Astrocyte (in vitro differentiated cells and primary cell): Measurements from ENCODE around the gene PPP1R26. TPM values are rescaled to one million over a fixed set of nuclear protein-coding genes. Genes with fewer than 3 reads are reported as not detected.
"Not testable (repeated sequence)": the region's sequence is repeated elsewhere in the genome, so short reads cannot be mapped to it uniquely, and the experiment has no call there.

Experiments
- DNase-seq: peaks from one replicate; pipeline ENCODE4 v3.0.0-alpha.2; 2010; ENCODE audit warnings: low read depth
- FAIRE-seq: peaks from 2 replicates; lab custom pipeline; 2011; peaks lifted over from hg19 to GRCh38; lab: Jason Lieb, UNC
- H2AFZ ChIP-seq: 2 replicates; pipeline ENCODE4 v1.6.0; 2012; ENCODE audit warnings: low read depth, low read length, inconsistent platforms
- H3K27ac ChIP-seq: 2 replicates; pipeline ENCODE4 v1.5.1; 2011; ENCODE audit warnings: low read depth, low read length, inconsistent platforms
- H3K27me3 ChIP-seq: 2 replicates; pipeline ENCODE4 v1.6.0; 2011; ENCODE audit warnings: low read length, inconsistent platforms; ENCODE audit not compliant: insufficient read depth
- H3K36me3 ChIP-seq: 2 replicates; pipeline ENCODE4 v1.5.1; 2011; ENCODE audit warnings: low read length, inconsistent platforms; ENCODE audit not compliant: insufficient read depth
- H3K4me1 ChIP-seq: 2 replicates; pipeline ENCODE4 v1.5.1; 2011; ENCODE audit warnings: low read length, inconsistent platforms; ENCODE audit not compliant: insufficient read depth
- H3K4me2 ChIP-seq: 2 replicates; pipeline ENCODE4 v1.6.0; 2012; ENCODE audit warnings: low read length, inconsistent platforms
- H3K4me3 ChIP-seq: 2 replicates; pipeline ENCODE4 v1.5.1; 2011; ENCODE audit warnings: low read depth, mild to moderate bottlenecking, low read length, inconsistent platforms; ENCODE audit not compliant: insufficient read depth
- H3K79me2 ChIP-seq: 2 replicates; pipeline ENCODE4 v1.6.0; 2012; ENCODE audit warnings: mild to moderate bottlenecking, low read length, inconsistent platforms; ENCODE audit not compliant: insufficient read depth
- H3K9ac ChIP-seq: 2 replicates; pipeline ENCODE4 v1.6.0; 2012; ENCODE audit warnings: mild to moderate bottlenecking, low read length, inconsistent platforms
- H3K9me3 ChIP-seq: 2 replicates; pipeline ENCODE4 v1.5.1; 2012; ENCODE audit warnings: low read depth, mild to moderate bottlenecking, low read length, inconsistent platforms; ENCODE audit not compliant: insufficient read depth
- H4K20me1 ChIP-seq: 2 replicates; pipeline ENCODE4 v1.6.0; 2012; ENCODE audit warnings: low read length, inconsistent platforms; ENCODE audit not compliant: insufficient read depth
- H3K27ac Mint-ChIP-seq: one replicate; pipeline ENCODE4 v1.8.0; 2021; ENCODE audit warnings: mild to moderate bottlenecking, mixed read lengths; ENCODE audit not compliant: unreplicated experiment
- H3K27me3 Mint-ChIP-seq: one replicate; pipeline ENCODE4 v1.8.0; 2021; ENCODE audit warnings: low read depth, mixed read lengths; ENCODE audit not compliant: unreplicated experiment
- H3K36me3 Mint-ChIP-seq: one replicate; pipeline ENCODE4 v1.8.0; 2021; ENCODE audit warnings: low read depth, mixed read lengths; ENCODE audit not compliant: unreplicated experiment
- H3K4me1 Mint-ChIP-seq: one replicate; pipeline ENCODE4 v1.8.0; 2021; ENCODE audit warnings: low read depth, mixed read lengths; ENCODE audit not compliant: unreplicated experiment
- H3K4me3 Mint-ChIP-seq: one replicate; pipeline ENCODE4 v1.8.0; 2021; ENCODE audit warnings: mild to moderate bottlenecking, moderate library complexity, mixed read lengths; ENCODE audit not compliant: unreplicated experiment
- H3K9me3 Mint-ChIP-seq: one replicate; pipeline ENCODE4 v1.8.0; 2021; ENCODE audit warnings: mild to moderate bottlenecking, mixed read lengths; ENCODE audit not compliant: unreplicated experiment
- EZH2 ChIP-seq: IDR thresholded peaks from 2 replicates; pipeline ENCODE4 v1.6.1; 2012; ENCODE audit warnings: mild to moderate bottlenecking, low read length, inconsistent platforms; ENCODE audit not compliant: insufficient read depth
- total RNA-seq: library from RNA; stranded (reverse); gene quantifications from 2 replicates; pipeline ENCODE4 v1.2.1, GENCODE V29; 2021
- TF ChIP-seq, protein P1 (sequence below): IDR thresholded peaks from 2 replicates; pipeline ENCODE4 v1.5.1; 2011; ENCODE audit warnings: low read depth, mild to moderate bottlenecking, inconsistent platforms, low read length, moderate library complexity; ENCODE audit not compliant: insufficient read depth

The PPP1R26 gene
- total RNA-seq, 1 donor from 2014 or later = 10.6 TPM

DNA sequence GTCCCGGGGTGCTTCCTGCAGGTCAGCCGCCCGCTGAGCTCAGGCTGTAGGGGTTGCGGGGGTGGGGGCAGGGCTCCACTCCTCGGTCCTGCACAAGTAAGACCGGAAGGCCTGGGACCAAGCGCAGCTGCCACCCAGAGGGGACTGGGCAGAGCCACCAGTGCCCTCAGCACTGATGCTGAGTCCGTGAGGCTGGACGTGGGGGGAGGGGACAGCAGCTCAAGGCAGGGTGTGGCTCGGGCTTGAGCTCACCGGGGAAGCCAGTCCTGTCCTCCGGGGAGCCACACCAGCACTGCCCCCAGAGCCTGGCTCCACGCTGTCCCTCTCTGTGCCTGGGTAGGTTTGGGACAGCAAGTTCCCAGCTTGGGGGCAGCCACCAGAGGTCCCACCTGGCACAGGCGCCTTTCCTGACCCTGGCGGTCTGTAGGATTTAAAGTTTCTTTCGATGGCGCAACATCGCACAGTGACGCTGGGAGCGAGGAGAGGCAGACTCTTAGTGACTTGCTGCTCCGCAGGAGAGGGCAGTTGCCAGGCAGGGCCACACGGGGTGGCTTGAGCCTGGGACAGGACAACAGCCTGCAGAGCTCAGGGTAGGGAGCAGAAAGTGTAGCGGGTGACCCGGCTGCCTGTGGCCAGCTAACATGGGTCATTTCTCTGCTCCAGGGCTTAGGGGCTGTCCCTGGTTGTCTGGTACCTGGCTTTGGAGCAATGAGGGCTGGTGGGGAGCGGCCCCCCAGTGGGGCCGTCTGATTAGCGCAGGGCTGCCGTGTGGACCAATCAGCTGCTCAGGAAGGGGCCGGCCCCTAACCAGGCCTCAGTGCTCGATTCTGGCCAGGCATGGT is 47.4 kb downstream of the PPP1R26 start:
- H3K4me3 Mint-ChIP-seq = no peak overlapping the region
- Histone ChIP-seq H3K4me1 (no peaks in the 10 kb centered on the region), H2AFZ (no peak overlapping the region), H3K36me3 (no peaks in the 10 kb centered on the region), H3K27me3 (no peaks in the 10 kb centered on the region), H3K4me2 (no peak overlapping the region), H4K20me1 (no peaks in the 10 kb centered on the region), H3K4me3 (no peak overlapping the region), H3K27ac (no peak overlapping the region), H3K79me2 (no peaks in the 10 kb centered on the region), H3K9ac (no peak overlapping the region), H3K9me3 (no peaks in the 10 kb centered on the region)
- H3K27me3 Mint-ChIP-seq = no peaks in the 10 kb centered on the region
- peaks cover 3% of the 10 kb centered on the region for H3K9me3 Mint-ChIP-seq
- TF ChIP-seq, protein P1, sequence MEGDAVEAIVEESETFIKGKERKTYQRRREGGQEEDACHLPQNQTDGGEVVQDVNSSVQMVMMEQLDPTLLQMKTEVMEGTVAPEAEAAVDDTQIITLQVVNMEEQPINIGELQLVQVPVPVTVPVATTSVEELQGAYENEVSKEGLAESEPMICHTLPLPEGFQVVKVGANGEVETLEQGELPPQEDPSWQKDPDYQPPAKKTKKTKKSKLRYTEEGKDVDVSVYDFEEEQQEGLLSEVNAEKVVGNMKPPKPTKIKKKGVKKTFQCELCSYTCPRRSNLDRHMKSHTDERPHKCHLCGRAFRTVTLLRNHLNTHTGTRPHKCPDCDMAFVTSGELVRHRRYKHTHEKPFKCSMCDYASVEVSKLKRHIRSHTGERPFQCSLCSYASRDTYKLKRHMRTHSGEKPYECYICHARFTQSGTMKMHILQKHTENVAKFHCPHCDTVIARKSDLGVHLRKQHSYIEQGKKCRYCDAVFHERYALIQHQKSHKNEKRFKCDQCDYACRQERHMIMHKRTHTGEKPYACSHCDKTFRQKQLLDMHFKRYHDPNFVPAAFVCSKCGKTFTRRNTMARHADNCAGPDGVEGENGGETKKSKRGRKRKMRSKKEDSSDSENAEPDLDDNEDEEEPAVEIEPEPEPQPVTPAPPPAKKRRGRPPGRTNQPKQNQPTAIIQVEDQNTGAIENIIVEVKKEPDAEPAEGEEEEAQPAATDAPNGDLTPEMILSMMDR = no peak
- no peak for TF ChIP-seq EZH2
- no peak overlapping the region for H3K27ac Mint-ChIP-seq
- peaks cover 7% of the 10 kb centered on the region for H3K4me1 Mint-ChIP-seq
- FAIRE-seq (no peak), DNase-seq (no peak)
- peaks cover 2% of the 10 kb centered on the region for H3K36me3 Mint-ChIP-seq

DNA sequence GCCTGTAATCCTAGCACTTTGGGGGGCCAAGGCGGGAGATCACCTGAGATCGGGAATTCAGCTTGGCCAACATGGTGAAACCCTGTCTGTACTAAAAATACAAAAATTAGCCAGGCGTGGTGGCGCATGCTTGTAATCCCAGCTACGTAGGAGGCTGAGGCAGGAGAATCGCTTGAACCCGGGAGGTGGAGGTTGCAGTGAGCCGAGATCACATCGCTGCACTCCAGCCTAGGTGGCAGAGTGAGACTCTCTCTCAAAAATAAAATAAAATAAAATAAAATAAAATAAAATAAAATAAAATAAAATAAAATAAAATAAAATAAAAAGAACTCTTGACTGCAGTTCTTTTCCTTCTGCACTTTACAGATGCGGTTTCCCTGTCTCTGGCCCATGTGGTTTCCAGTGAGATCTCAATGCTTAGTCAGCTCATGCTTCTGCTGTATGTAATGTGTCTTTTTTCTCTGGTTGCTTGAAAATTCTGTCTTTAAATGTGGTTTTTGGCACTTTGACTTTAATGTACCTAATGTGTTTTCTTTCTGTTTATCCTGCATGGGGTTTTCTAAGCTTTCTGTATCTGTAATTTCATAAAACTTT is 49.4 kb downstream of the PPP1R26 start:
- H3K4me1 ChIP-seq, H3K4me2 ChIP-seq, H3K27ac ChIP-seq, H3K9ac ChIP-seq, FAIRE-seq, H3K27ac Mint-ChIP-seq, H3K79me2 ChIP-seq, H3K4me3 ChIP-seq, DNase-seq, H3K36me3 Mint-ChIP-seq, H3K9me3 ChIP-seq, H3K27me3 Mint-ChIP-seq, H3K36me3 ChIP-seq, H4K20me1 ChIP-seq, H3K4me3 Mint-ChIP-seq, H3K27me3 ChIP-seq, H2AFZ ChIP-seq, H3K4me1 Mint-ChIP-seq, H3K9me3 Mint-ChIP-seq: not testable (repeated sequence)

DNA sequence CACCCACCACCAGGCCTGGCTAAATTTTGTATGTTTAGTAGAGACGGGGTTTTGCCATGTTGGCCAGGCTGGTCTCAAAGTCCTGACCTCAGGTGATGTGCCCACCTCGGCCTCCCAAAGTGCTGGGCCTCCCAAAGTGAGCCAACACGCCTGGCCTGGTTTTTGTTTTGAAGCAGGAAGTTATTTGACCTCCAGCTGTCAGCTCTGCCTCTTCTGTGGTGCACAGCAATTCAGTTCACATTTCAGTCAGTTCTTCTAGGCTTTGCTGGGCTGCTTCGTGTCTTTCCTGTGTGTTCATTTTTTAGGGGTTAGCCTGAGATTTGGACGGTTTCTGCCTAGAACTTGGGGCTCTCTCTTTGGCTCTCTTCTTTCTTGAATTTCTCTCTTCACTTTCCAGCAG is 50.6 kb downstream of the PPP1R26 start:
- Histone ChIP-seq H3K27me3 (no peaks in the 10 kb centered on the region), H3K4me2 (no peak overlapping the region), H3K36me3 (no peaks in the 10 kb centered on the region), H2AFZ (no peak overlapping the region), H4K20me1 (no peaks in the 10 kb centered on the region), H3K4me3 (no peak overlapping the region), H3K9me3 (no peaks in the 10 kb centered on the region), H3K4me1 (no peaks in the 10 kb centered on the region), H3K9ac (no peak overlapping the region), H3K79me2 (no peaks in the 10 kb centered on the region), H3K27ac (no peak overlapping the region)
- TF ChIP-seq, protein P1 = no peak
- TF ChIP-seq EZH2 = no peak
- H3K27ac Mint-ChIP-seq = no peak overlapping the region
- no peak overlapping the region for H3K4me3 Mint-ChIP-seq
- peaks cover 2% of the 10 kb centered on the region for H3K36me3 Mint-ChIP-seq
- no peak for DNase-seq
- FAIRE-seq = no peak
- H3K4me1 Mint-ChIP-seq = peaks cover 13% of the 10 kb centered on the region
- H3K9me3 Mint-ChIP-seq = peaks cover 3% of the 10 kb centered on the region
- H3K27me3 Mint-ChIP-seq = peaks cover 2% of the 10 kb centered on the region
